Measurements from ENCODE around the gene GNA12. TPM values are rescaled to one million over a fixed set of nuclear protein-coding genes. Genes with fewer than 3 reads are reported as not detected.

GNA12 gene
- total RNA-seq, 1 donor from 2014 or later: 19.3 TPM

DNA sequence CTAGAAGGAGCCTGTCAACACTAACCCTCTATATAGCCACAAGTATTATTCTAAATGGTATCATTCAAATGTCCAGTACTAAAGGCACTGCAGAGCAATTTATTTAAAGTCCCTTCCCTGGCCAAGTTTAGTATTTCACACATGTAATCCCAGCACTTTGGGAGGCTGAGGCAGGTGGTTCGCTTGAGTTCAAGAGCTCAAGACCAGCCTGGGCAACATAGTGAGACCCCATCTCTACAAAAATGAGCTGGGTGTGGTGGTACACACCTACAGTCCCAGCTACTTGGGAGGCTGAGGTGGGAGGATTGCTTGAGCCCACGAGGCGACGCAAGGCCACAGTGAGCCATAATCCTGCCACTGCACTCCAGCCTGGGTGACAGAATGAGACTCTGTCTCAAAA is 3.6 kb downstream of the GNA12 start:
- TF ChIP-seq, protein P1, sequence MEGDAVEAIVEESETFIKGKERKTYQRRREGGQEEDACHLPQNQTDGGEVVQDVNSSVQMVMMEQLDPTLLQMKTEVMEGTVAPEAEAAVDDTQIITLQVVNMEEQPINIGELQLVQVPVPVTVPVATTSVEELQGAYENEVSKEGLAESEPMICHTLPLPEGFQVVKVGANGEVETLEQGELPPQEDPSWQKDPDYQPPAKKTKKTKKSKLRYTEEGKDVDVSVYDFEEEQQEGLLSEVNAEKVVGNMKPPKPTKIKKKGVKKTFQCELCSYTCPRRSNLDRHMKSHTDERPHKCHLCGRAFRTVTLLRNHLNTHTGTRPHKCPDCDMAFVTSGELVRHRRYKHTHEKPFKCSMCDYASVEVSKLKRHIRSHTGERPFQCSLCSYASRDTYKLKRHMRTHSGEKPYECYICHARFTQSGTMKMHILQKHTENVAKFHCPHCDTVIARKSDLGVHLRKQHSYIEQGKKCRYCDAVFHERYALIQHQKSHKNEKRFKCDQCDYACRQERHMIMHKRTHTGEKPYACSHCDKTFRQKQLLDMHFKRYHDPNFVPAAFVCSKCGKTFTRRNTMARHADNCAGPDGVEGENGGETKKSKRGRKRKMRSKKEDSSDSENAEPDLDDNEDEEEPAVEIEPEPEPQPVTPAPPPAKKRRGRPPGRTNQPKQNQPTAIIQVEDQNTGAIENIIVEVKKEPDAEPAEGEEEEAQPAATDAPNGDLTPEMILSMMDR (conservative IDR thresholded peaks at IDR 0.05; ENCODE audit: low read depth, low read length): no peak
- no peak for DNase-seq (ENCODE audit: low read depth)
- no peak overlapping the region for H3K4me3 ChIP-seq (ENCODE audit: low read depth, low read length)

DNA sequence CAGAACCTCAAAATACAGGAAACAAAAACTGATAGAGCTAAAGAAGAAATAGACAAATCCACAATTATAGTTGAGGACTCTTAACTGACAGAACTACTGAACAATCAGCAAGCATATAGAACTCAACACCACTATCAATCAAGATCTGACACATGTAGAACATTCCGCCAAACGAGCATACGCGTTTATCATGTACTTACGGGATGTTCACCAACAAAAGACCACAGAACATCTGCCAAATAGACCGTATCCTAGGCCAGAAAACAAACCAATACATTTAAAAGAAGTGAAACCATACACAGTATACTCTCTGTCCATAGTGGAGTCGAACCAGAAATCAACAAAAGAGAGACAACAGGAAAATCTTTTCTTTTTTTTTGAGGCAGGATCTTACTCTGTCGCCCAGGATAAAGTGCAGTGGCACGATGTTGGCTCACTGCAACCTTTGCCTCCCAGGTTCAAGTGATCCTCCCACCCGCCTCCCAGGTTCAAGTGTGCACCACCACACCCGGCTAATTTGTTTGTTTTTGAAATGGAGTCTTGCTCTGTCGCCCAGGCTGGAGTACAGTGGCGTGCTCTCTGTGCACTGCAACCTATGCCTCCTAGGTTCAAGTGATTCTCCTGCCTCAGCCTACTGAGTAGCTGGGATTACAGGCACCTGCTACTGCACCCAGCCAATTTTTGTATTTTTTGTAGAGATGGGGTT is 5.1 kb downstream of the GNA12 start:
- TF ChIP-seq, protein P1 (conservative IDR thresholded peaks at IDR 0.05; ENCODE audit: low read depth, low read length): no peak
- no peak overlapping the region for H3K4me3 ChIP-seq (ENCODE audit: low read depth, low read length)
- DNase-seq (ENCODE audit: low read depth): no peak

DNA sequence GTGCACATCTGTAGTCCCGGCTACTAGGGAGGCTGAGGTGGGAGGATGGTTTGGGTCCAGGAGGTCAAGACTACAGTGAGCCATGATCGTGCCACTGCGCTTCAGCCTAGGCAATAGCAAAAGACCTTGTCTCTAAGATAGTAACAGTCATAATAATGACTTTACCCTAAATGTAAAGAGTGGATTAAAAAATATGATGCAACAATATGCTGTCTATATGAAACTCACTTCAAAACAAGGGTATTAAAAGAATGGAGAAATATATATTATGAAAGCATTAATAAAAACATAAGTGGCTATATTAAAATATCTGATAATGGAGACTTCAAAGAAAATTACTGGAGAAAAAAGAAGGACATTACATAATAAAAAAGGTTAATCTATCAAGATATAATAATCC is 5.7 kb downstream of the GNA12 start:
- no peak overlapping the region for H3K4me3 ChIP-seq (ENCODE audit: low read depth, low read length)
- no peak for DNase-seq (ENCODE audit: low read depth)
- TF ChIP-seq, protein P1 (conservative IDR thresholded peaks at IDR 0.05; ENCODE audit: low read depth, low read length): no peak

DNA sequence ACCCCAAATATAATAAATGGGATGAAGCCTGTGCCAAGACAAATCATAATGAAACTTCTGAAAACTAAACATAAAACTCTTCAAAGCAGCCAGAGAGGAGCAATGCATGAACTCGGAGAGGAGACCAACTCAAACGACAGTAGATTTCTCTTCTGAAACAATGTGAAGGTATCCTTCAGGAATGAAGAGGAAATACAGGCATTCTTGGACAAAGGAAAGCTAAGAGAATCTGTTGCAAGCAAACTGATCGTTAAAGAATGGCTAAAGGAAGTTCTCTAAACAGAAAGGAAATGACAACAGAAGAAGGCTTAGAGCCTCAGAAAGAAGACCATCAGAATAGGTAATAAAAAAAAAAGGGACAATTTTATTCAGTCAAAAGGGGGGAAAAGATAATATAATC is 6.6 kb downstream of the GNA12 start:
- no peak for DNase-seq (ENCODE audit: low read depth)
- TF ChIP-seq, protein P1 (conservative IDR thresholded peaks at IDR 0.05; ENCODE audit: low read depth, low read length): no peak
- H3K4me3 ChIP-seq (ENCODE audit: low read depth, low read length): no peak overlapping the region

DNA sequence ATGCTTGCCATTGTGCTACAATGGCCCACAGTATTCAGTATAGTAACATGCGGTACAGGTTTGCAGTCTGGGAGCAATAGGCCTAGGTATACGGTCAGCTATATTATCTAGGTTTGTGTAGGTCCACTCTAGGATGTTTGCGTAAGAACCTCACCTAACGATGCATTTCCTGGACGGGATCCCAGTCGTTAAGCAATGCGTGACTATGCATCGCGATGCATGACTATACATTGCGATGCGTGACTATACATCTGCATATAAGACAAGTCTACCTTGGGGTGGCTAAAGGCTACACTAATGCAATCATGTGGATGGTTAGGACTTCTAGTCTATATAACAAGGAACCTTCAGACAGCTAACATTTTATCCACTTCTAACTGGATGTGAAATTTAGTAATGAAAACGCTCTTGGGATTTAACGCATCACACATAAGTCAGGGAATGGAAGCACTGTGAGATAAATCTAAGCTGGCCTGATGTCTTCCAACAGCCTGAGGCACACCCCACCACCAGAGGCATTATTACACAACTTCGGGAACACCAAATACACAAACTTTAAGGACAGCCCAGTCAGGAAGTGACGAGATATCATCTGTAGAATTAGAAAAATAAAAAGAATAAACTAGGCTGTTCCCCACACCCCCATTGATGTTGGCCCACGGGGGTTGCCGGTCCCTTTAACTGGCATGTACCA is 9.2 kb downstream of the GNA12 start:
- TF ChIP-seq, protein P1 (conservative IDR thresholded peaks at IDR 0.05; ENCODE audit: low read depth, low read length): no peak
- H3K4me3 ChIP-seq (ENCODE audit: low read depth, low read length): no peak overlapping the region
- DNase-seq (ENCODE audit: low read depth): no peak

DNA sequence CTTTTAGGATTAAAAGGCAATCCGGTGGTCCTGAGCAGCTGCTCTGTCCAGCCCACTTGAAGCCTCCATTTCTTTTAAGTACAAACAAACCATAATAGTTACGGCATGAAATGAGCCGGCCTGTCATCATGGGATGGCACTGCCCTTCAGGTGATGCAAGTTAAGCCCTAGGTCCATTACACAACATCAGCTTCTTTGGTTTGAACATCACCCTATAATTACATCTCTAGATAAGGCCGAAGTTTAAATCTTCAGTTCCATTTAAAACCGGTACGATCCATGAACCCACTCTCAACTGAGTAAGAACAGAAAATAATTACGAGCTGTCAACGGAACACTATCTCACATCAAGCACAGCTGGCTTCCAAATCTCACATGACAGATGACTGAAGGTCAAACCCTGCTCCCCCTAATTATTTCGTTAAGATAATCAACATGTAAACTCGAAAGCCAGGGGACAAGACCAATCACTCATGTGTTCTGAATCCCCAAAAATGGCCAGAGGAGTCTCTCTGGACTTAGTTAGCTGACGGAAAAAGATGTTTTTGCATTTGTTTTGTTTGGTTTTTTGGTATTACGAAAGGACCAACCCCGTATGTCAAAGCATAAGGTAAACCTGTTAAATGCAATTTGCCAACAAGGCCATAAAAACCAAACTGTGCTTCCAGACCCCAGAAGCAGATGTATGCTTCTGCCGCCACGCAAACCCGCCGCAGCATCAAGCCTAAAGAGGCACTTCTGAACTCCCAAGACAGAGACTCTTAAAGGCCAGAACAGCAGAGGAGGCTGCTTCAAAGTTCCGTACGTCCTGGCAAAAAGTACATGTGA is 10.8 kb downstream of the GNA12 start:
- H3K4me3 ChIP-seq (ENCODE audit: low read depth, low read length): no peak overlapping the region
- DNase-seq (ENCODE audit: low read depth): no peak
- TF ChIP-seq, protein P1 (conservative IDR thresholded peaks at IDR 0.05; ENCODE audit: low read depth, low read length): no peak

Measured in epithelial cell of proximal tubule (primary cell).